ENCODE measurements around the gene SLC41A3.

Gene SLC41A3

GRCh38 chr3:126083913-126084767, at the start of gene SLC41A3:
Gene SLC41A3, minus strand, starts transcription at chr3:126084124. Its CDS starts 15,905 bp downstream, at chr3:126068219.
- DNase-seq (ENCODE audit: low read depth in 2 of 2) = peak; percentile 71 to 86

GRCh38 chr3:126133606-126134005, 49.7 kb upstream of the SLC41A3 start:
- DNase-seq (ENCODE audit: low read depth in 2 of 2) = no peak

GRCh38 chr3:126132751-126133511, 49.0 kb upstream of the SLC41A3 start:
- DNase-seq (ENCODE audit: low read depth in 2 of 2) = no peak

- DNase-seq (ENCODE audit: low read depth in 2 of 2) = no peak
These were observed 48.2 kb upstream of the SLC41A3 start for GRCh38 chr3:126131881-126132750.

GRCh38 chr3:126130981-126131745, 47.2 kb upstream of the SLC41A3 start:
- no peak for DNase-seq (ENCODE audit: low read depth in 2 of 2)

GRCh38 chr3:126130081-126130855, 46.3 kb upstream of the SLC41A3 start:
- no peak for DNase-seq (ENCODE audit: low read depth in 2 of 2)

- DNase-seq (ENCODE audit: low read depth in 2 of 2) = no peak
These were observed 45.5 kb upstream of the SLC41A3 start for GRCh38 chr3:126129398-126129891.

GRCh38 chr3:126128504-126129397, 44.8 kb upstream of the SLC41A3 start:
- no peak for DNase-seq (ENCODE audit: low read depth in 2 of 2)

GRCh38 chr3:126127904-126128303, 44.0 kb upstream of the SLC41A3 start:
- no peak for DNase-seq (ENCODE audit: low read depth in 2 of 2)

GRCh38 chr3:126127452-126127851, 43.5 kb upstream of the SLC41A3 start:
- DNase-seq (ENCODE audit: low read depth in 2 of 2) = no peak

GRCh38 chr3:126126811-126127431, 43.0 kb upstream of the SLC41A3 start:
- DNase-seq (ENCODE audit: low read depth in 2 of 2) = no peak

- no peak for DNase-seq (ENCODE audit: low read depth in 2 of 2)
These were observed 42.4 kb upstream of the SLC41A3 start for GRCh38 chr3:126126286-126126685.

- no peak for DNase-seq (ENCODE audit: low read depth in 2 of 2)
These were observed 41.9 kb upstream of the SLC41A3 start for GRCh38 chr3:126125781-126126251.

GRCh38 chr3:126125341-126125740, 41.4 kb upstream of the SLC41A3 start:
- DNase-seq (ENCODE audit: low read depth in 2 of 2) = no peak

GRCh38 chr3:126124896-126125295, 41.0 kb upstream of the SLC41A3 start:
- no peak for DNase-seq (ENCODE audit: low read depth in 2 of 2)

- no peak for DNase-seq (ENCODE audit: low read depth in 2 of 2)
These were observed 40.4 kb upstream of the SLC41A3 start for GRCh38 chr3:126124148-126124868.

GRCh38 chr3:126121632-126122031, 37.7 kb upstream of the SLC41A3 start:
- no peak for DNase-seq (ENCODE audit: low read depth in 2 of 2)

GRCh38 chr3:126121074-126121473, 37.1 kb upstream of the SLC41A3 start:
- no peak for DNase-seq (ENCODE audit: low read depth in 2 of 2)
